ENCODE results near the gene CRHBP.

GRCh38 chr5:76954383-76954763, 1.5 kb downstream of the CRHBP start:
- no peak for TF ChIP-seq USF2 (CRISPR knock-in tag; IDR thresholded peaks at IDR 0.05)
- TF ChIP-seq CTCF (IDR thresholded peaks at IDR 0.05) = no peak
- no peak for TF ChIP-seq KAT7 (CRISPR knock-in tag; IDR thresholded peaks at IDR 0.05; ENCODE audit: borderline replicate concordance)
- TF ChIP-seq CREB1 (CRISPR knock-in tag; IDR thresholded peaks at IDR 0.05) = no peak
- no peak for TF ChIP-seq NR2C2 (CRISPR knock-in tag; IDR thresholded peaks at IDR 0.05)
- no peak for TF ChIP-seq USF1 (CRISPR knock-in tag; IDR thresholded peaks at IDR 0.05)
- no peak for TF ChIP-seq ESRRA (CRISPR knock-in tag; IDR thresholded peaks at IDR 0.05; ENCODE audit: borderline replicate concordance)
- no peak for TF ChIP-seq PRDM15 (CRISPR knock-in tag; IDR thresholded peaks at IDR 0.05)
- no peak for TF ChIP-seq FOXP4 (CRISPR knock-in tag; IDR thresholded peaks at IDR 0.05)
- no peak for TF ChIP-seq FOXJ3 (CRISPR knock-in tag; IDR thresholded peaks at IDR 0.05; ENCODE audit: borderline replicate concordance)
- TF ChIP-seq ETV6 (CRISPR knock-in tag; IDR thresholded peaks at IDR 0.05) = no peak
